Osteoblast (primary cell): ENCODE data around the gene MAPKAP1. TPM values are rescaled to one million over a fixed set of nuclear protein-coding genes. Genes with fewer than 3 reads are reported as not detected.

Source experiments
- DNase-seq: peaks from one replicate; pipeline ENCODE4 v3.0.0; 2011; ENCODE audit warnings: low spot score, mixed read lengths; ENCODE audit not compliant: insufficient read length; ENCODE audit errors: missing footprints
- H2AFZ ChIP-seq: 2 replicates; pipeline ENCODE4 v1.6.0; 2011; ENCODE audit warnings: mild to moderate bottlenecking, low read length
- H3K27ac ChIP-seq: 2 replicates; pipeline ENCODE4 v1.5.1; 2011; ENCODE audit warnings: mild to moderate bottlenecking, low read depth, low read length, moderate library complexity
- H3K27me3 ChIP-seq: 2 replicates; pipeline ENCODE4 v1.6.0; 2012; ENCODE audit warnings: mild to moderate bottlenecking, control low read depth, inconsistent platforms, low read length, moderate library complexity; ENCODE audit not compliant: insufficient read depth
- H3K36me3 ChIP-seq: 2 replicates; pipeline ENCODE4 v1.5.1; 2011; ENCODE audit warnings: mild to moderate bottlenecking, low read length, control low read depth, moderate library complexity; ENCODE audit not compliant: insufficient read depth
- H3K4me1 ChIP-seq: 2 replicates; pipeline ENCODE4 v1.5.1; 2011; ENCODE audit warnings: mild to moderate bottlenecking, low read length, control low read depth, moderate library complexity; ENCODE audit not compliant: insufficient read depth
- H3K4me2 ChIP-seq: 2 replicates; pipeline ENCODE4 v1.6.0; 2011; ENCODE audit warnings: mild to moderate bottlenecking, low read length; ENCODE audit not compliant: insufficient read depth
- H3K4me3 ChIP-seq: fragments of 200-600 bp; sonication (generic); 3 replicates; pipeline ENCODE4 v1.5.1; 2012; ENCODE audit warnings: mild to moderate bottlenecking, low read length, inconsistent platforms; ENCODE audit not compliant: insufficient read depth
- H3K79me2 ChIP-seq: 2 replicates; pipeline ENCODE4 v1.6.0; 2012; ENCODE audit warnings: mild to moderate bottlenecking, low read length, control low read depth, inconsistent platforms; ENCODE audit not compliant: insufficient read depth
- H3K9me3 ChIP-seq: 2 replicates; pipeline ENCODE4 v1.5.1; 2011; ENCODE audit warnings: low read depth, low read length, control low read depth
- H4K20me1 ChIP-seq: 2 replicates; pipeline ENCODE4 v1.6.0; 2012; ENCODE audit warnings: mild to moderate bottlenecking, low read length, control low read depth; ENCODE audit not compliant: insufficient read depth
- total RNA-seq: library from RNA; depleted of rRNA; stranded (reverse); fragments of >200 nt; gene quantifications from 2 replicates; pipeline ENCODE4 v1.2.3, GENCODE V29; 2012
- TF ChIP-seq, protein P1 (sequence below): IDR thresholded peaks from 2 replicates; pipeline ENCODE4 v1.5.1; 2011; ENCODE audit warnings: mild to moderate bottlenecking, low read depth, low read length, moderate library complexity; ENCODE audit errors: extremely low read depth

Gene MAPKAP1
- total RNA-seq, 1 donor, result 72.4 TPM

- TF ChIP-seq, protein P1, sequence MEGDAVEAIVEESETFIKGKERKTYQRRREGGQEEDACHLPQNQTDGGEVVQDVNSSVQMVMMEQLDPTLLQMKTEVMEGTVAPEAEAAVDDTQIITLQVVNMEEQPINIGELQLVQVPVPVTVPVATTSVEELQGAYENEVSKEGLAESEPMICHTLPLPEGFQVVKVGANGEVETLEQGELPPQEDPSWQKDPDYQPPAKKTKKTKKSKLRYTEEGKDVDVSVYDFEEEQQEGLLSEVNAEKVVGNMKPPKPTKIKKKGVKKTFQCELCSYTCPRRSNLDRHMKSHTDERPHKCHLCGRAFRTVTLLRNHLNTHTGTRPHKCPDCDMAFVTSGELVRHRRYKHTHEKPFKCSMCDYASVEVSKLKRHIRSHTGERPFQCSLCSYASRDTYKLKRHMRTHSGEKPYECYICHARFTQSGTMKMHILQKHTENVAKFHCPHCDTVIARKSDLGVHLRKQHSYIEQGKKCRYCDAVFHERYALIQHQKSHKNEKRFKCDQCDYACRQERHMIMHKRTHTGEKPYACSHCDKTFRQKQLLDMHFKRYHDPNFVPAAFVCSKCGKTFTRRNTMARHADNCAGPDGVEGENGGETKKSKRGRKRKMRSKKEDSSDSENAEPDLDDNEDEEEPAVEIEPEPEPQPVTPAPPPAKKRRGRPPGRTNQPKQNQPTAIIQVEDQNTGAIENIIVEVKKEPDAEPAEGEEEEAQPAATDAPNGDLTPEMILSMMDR, result no peak
- H4K20me1 ChIP-seq, result peaks cover 19% of the 10 kb centered on the region
- no peaks in the 10 kb centered on the region for H3K9me3 ChIP-seq
- DNase-seq, result no peak
- peaks cover 10% of the 10 kb centered on the region for H3K4me1 ChIP-seq
- H3K79me2 ChIP-seq, result no peaks in the 10 kb centered on the region
- H3K27me3 ChIP-seq, result no peaks in the 10 kb centered on the region
- peaks cover 4% of the 10 kb centered on the region for H3K36me3 ChIP-seq
- no peak overlapping the region for H3K4me2 ChIP-seq
- H2AFZ ChIP-seq, result no peak overlapping the region
- no peak overlapping the region for H3K4me3 ChIP-seq
- no peak overlapping the region for H3K27ac ChIP-seq
Measured at GRCh38 chr9:125457357-125457756, 249.7 kb downstream of the MAPKAP1 start.

DNA sequence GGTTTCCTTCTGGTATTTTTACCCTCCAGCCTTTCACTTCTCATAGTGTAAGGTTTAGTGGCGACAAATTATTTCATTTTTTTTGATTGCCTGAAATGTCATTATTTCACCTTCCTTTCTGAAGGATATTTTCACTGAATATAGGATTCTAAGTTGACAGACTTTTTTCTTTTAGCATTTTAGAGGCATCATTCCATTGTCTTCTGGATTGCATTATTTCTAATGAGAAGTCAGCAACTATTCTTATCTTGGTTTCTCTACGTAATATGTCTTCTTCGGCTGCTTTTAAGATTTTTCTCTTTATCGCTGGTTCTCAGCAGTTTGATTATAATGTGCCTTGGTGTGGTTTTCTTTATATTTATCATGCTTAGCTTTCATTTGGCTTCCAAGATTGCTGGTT lies 251.1 kb downstream of the MAPKAP1 start:
- Histone ChIP-seq H3K4me3 (no peak overlapping the region), H3K4me2 (no peak overlapping the region), H3K9me3 (no peaks in the 10 kb centered on the region), H2AFZ (no peak overlapping the region), H3K27ac (no peak overlapping the region), H3K4me1 (peaks cover 6% of the 10 kb centered on the region), H3K79me2 (no peaks in the 10 kb centered on the region), H3K36me3 (peaks cover 4% of the 10 kb centered on the region), H3K27me3 (no peaks in the 10 kb centered on the region), H4K20me1 (peaks cover 6% of the 10 kb centered on the region)
- TF ChIP-seq, protein P1, result no peak
- no peak for DNase-seq

GRCh38 chr9:125455132-125455531 lies 251.9 kb downstream of the MAPKAP1 start:
- Histone ChIP-seq H3K4me2 (no peak overlapping the region), H3K9me3 (no peaks in the 10 kb centered on the region), H3K79me2 (no peaks in the 10 kb centered on the region), H3K4me1 (no peaks in the 10 kb centered on the region), H4K20me1 (no peaks in the 10 kb centered on the region), H3K27me3 (no peaks in the 10 kb centered on the region), H3K4me3 (no peak overlapping the region), H3K36me3 (peaks cover 4% of the 10 kb centered on the region), H2AFZ (no peak overlapping the region), H3K27ac (no peak overlapping the region)
- DNase-seq, result no peak
- TF ChIP-seq, protein P1, result no peak

DNA sequence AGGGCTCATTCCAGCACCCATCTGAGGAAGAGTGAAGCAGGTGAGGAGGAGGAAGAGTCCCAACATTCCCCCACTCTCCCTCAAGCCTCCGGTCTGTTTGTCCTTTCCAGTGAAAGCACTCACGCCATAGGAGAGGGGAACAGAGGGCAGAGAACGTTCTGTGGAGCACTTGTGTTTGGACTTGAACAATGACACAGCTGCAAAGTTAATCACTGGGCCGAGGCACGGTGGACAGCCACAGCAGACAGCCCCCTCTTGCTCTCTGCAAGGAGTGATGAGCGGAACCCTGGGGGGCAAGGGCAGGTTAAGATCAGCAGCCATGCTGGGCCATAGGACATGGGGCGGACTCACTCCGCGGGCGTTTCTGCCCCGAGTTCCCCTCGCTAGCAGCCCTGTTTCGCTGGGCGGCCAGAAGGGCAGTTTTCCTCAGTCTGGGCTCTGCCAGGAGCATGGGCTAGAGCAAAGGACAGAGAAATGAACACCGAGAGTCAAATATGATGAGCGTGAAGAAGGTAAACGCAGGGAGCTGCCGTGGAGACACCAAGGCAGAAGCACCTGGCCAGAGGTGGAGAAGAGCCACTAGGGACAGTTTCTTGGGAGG lies 259.7 kb downstream of the MAPKAP1 start:
- Histone ChIP-seq H4K20me1 (no peaks in the 10 kb centered on the region), H3K4me1 (no peaks in the 10 kb centered on the region), H3K36me3 (peaks cover 16% of the 10 kb centered on the region), H3K27me3 (no peaks in the 10 kb centered on the region), H3K4me3 (no peak overlapping the region), H3K9me3 (no peaks in the 10 kb centered on the region), H3K27ac (no peak overlapping the region), H3K79me2 (no peaks in the 10 kb centered on the region), H3K4me2 (no peak overlapping the region), H2AFZ (no peak overlapping the region)
- no peak for DNase-seq
- TF ChIP-seq, protein P1, result no peak
